Transverse colon (tissue), 4 donors: ENCODE results near the gene HEYL. TPM values are rescaled to one million over a fixed set of nuclear protein-coding genes. Genes with fewer than 3 reads are reported as not detected.

Experiments used
- total RNA-seq, 4 donors: library from RNA; depleted of rRNA; stranded (reverse); fragments of >200 nt; gene quantifications; one replicate each; pipeline ENCODE4 v1.1.0, GENCODE V29; 2016

Gene HEYL
- total RNA-seq, 4 donors from 2014 or later = 1.2 to 12.1 (median 2.5) TPM

Other genes starting within 250 kb of the HEYL start
- 10 to 100 TPM in 2 of 4 donors, not detected in 2; 11.0 to 12.3 TPM for gene BMP8A, start 148.0 kb downstream of the HEYL start, total RNA-seq
- gene PABPC4, start 62.9 kb downstream of the HEYL start, total RNA-seq = 100 to 1,000 TPM in 3 of 4 donors, 10 to 100 TPM in 1; 79.1 to 193 (median 142) TPM
- gene NT5C1A, start 32.5 kb upstream of the HEYL start, total RNA-seq = not detected
- gene HPCAL4, start 51.8 kb upstream of the HEYL start, total RNA-seq = under 1 TPM in 2 of 4 donors, not detected in 2; 0.14 to 0.16 TPM
- gene PPIE, start 99.2 kb upstream of the HEYL start, total RNA-seq = 10 to 100 TPM in 3 of 4 donors, 1 to 10 TPM in 1; 9.8 to 43.3 (median 23.5) TPM
- gene OXCT2, start 131.7 kb upstream of the HEYL start, total RNA-seq = 10 to 100 TPM in 1 of 4 donors, 1 to 10 TPM in 2, under 1 TPM in 1; 0.40 to 10.8 (median 6.2) TPM
- gene BMP8B, start 149.2 kb upstream of the HEYL start, total RNA-seq = 10 to 100 TPM in 3 of 4 donors, 1 to 10 TPM in 1; 1.2 to 27.2 (median 17.4) TPM
- 10 to 100 TPM; 16.8 to 35.4 (median 19.2) TPM for gene TRIT1, start 243.9 kb upstream of the HEYL start, total RNA-seq